ENCODE measurements around the gene PACS2. TPM values are rescaled to one million over a fixed set of nuclear protein-coding genes. Genes with fewer than 3 reads are reported as not detected.

PACS2 gene
- total RNA-seq, 1 donor from 2014 or later = 263 TPM

DNA sequence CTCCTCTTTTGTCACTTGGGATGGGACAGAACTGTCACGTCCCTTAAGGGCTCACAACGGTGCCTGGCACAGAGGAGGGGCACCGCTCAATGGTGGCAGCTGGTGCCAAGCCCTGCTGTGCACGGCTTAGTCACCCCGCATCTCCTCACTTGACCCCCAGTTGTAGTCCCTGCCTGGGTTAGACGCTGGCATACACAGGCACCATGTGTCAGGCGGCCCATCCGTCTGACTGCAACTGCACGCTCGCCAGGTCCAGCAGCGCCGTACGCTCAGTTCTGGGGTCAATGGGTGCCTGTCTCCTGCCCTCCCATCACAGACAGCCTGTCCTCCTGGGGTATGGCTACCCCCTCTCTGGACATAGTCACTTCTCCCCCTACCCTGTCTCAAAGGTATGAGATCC is 1.6 kb upstream of the PACS2 start:
- DNase-seq = no peak
- TF ChIP-seq, protein P1, sequence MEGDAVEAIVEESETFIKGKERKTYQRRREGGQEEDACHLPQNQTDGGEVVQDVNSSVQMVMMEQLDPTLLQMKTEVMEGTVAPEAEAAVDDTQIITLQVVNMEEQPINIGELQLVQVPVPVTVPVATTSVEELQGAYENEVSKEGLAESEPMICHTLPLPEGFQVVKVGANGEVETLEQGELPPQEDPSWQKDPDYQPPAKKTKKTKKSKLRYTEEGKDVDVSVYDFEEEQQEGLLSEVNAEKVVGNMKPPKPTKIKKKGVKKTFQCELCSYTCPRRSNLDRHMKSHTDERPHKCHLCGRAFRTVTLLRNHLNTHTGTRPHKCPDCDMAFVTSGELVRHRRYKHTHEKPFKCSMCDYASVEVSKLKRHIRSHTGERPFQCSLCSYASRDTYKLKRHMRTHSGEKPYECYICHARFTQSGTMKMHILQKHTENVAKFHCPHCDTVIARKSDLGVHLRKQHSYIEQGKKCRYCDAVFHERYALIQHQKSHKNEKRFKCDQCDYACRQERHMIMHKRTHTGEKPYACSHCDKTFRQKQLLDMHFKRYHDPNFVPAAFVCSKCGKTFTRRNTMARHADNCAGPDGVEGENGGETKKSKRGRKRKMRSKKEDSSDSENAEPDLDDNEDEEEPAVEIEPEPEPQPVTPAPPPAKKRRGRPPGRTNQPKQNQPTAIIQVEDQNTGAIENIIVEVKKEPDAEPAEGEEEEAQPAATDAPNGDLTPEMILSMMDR (IDR thresholded peaks at IDR 0.05; ENCODE audit: partially characterized antibody, unreplicated experiment) = no peak
- peaks cover 15% of the 10 kb centered on the region for H3K4me1 Mint-ChIP-seq (ENCODE audit: low read depth, unreplicated experiment)
- H3K27me3 Mint-ChIP-seq (ENCODE audit: unreplicated experiment) = peaks cover 10% of the 10 kb centered on the region
- peak overlapping the region; percentile 89 for H3K4me3 Mint-ChIP-seq (ENCODE audit: unreplicated experiment)
- no peaks in the 10 kb centered on the region for H3K36me3 Mint-ChIP-seq (ENCODE audit: unreplicated experiment)
- H3K27ac Mint-ChIP-seq (ENCODE audit: unreplicated experiment) = peak overlapping the region; percentile 95
- H3K9me3 Mint-ChIP-seq (ENCODE audit: unreplicated experiment) = peaks cover 5% of the 10 kb centered on the region

DNA sequence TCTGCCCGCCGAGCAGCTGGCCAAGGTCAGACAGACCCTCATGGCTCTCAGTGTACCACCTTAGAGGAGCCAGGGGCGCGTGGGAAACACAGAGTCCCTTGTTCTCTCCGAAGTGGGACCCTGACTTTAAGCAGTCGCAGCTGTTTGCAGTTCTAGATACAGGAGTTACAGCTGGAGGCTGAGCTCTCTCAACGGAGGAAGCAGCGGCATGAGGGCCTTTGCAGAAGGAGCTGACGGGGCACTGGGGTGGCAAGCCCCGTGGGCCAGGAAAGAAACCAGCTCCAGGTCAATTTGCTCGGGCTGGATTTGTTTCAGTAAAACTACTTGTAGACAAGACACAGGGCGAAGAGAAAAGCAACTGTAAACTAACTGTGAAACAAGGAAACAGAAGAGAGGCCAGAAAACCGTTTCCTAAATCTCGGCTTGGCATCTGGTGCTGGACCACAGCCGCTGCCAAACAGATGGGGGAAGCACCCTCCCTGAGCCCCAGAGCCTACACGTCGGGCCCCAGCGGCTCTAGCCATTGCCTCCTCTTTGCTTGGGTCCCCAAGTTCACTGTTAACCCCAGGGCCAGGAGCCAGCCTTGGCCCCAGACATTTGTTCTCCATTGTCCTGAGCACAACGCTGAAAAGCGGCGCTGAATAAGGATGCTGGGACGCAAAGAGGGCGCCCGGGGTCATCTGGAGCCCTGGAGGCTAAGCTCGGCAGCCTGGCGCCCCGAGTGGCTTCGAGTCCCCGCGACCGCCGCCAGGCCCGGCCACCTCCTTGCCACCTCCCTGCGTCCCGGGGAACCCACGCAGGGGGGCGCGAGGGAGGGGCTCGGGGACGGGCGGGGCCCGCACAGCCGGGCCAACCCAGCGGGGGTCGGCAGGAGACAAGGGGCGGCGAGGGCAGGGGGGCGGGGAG is 914 bp upstream of the PACS2 start:
- Mint-ChIP-seq H3K4me1 (ENCODE audit: low read depth, unreplicated experiment) (peaks cover 15% of the 10 kb centered on the region), H3K27ac (ENCODE audit: unreplicated experiment) (peak overlapping the region; percentile 95), H3K27me3 (ENCODE audit: unreplicated experiment) (peaks cover 10% of the 10 kb centered on the region), H3K9me3 (ENCODE audit: unreplicated experiment) (peaks cover 5% of the 10 kb centered on the region), H3K4me3 (ENCODE audit: unreplicated experiment) (peak overlapping the region; percentile 89), H3K36me3 (ENCODE audit: unreplicated experiment) (no peaks in the 10 kb centered on the region)
- TF ChIP-seq, protein P1 (IDR thresholded peaks at IDR 0.05; ENCODE audit: partially characterized antibody, unreplicated experiment) = no peak
- DNase-seq = peak; percentile 63

DNA sequence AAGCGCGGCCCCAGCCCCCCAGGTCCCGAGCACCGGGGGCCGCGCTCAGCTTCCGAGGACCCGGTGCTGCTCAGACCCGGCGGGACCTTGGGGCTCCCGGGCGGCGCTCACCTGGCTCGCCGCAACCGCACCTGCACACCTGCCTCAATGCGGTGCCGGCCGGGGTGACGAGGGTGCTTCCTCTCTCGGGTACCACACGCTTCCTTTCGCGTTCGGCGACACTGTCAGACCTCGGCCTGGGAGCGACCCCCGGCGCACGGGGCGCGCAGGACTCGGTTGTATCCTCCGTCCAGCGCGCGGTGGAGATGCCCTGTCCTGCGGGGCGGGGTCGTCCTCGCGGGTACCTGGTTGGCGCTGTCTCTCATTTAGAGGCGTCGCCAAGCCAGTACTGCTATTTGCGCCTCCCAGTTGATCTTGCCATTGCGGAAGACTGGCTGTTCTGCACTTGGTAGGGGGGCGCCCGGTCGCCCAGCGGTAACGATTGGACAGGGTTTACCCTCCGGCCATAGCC is 718 bp downstream of the PACS2 start:
- Mint-ChIP-seq H3K36me3 (ENCODE audit: unreplicated experiment) (no peaks in the 10 kb centered on the region), H3K4me1 (ENCODE audit: low read depth, unreplicated experiment) (peaks cover 15% of the 10 kb centered on the region)
- TF ChIP-seq, protein P1 (IDR thresholded peaks at IDR 0.05; ENCODE audit: partially characterized antibody, unreplicated experiment) = no peak

DNA sequence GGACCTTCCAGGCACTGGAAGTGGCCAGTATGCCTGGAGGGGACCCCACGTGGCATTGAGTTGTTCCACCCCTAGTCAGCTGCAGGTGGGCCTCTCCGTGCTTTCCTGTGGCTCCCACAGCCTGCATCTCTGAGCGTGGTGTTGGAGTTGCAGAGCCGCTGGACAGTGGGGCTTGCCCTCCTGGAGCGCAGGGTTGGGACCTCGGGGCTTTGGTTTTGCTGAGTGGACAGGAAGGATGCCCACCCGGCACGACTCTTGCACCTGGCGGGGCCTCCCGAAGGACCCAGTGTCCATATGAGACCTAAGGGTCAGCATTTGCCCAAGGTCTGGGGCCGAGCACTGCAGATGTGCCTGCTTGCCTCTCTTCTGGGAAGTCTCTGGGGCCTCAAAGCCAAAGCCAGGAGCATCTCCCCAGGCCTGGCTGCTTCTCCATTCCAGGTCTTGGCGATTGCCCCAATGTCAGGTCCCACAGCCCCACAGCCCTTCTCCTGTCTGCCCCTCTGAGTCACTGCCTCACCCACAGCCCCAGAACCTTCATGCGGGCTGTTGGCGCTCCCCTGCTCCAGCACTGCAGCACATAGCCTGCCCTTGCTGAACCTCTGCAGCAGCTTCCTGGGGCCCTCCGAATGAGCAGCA is 1.5 kb downstream of the PACS2 start:
- peak overlapping the region; percentile 48 for H3K27ac Mint-ChIP-seq (ENCODE audit: unreplicated experiment)
- peaks cover 10% of the 10 kb centered on the region for H3K27me3 Mint-ChIP-seq (ENCODE audit: unreplicated experiment)
- peaks cover 7% of the 10 kb centered on the region for H3K9me3 Mint-ChIP-seq (ENCODE audit: unreplicated experiment)
- peak overlapping the region; percentile 96 for H3K4me3 Mint-ChIP-seq (ENCODE audit: unreplicated experiment)
- peaks cover 15% of the 10 kb centered on the region for H3K4me1 Mint-ChIP-seq (ENCODE audit: low read depth, unreplicated experiment)
- no peaks in the 10 kb centered on the region for H3K36me3 Mint-ChIP-seq (ENCODE audit: unreplicated experiment)
- TF ChIP-seq, protein P1 (IDR thresholded peaks at IDR 0.05; ENCODE audit: partially characterized antibody, unreplicated experiment) = no peak
- DNase-seq = peak; percentile 28

More for the DNA sequence above, 718 bp downstream of the PACS2 start:
- DNase-seq = peak; percentile 65
- Mint-ChIP-seq H3K4me3 (ENCODE audit: unreplicated experiment) (peak overlapping the region; percentile 96), H3K9me3 (ENCODE audit: unreplicated experiment) (peaks cover 5% of the 10 kb centered on the region), H3K27ac (ENCODE audit: unreplicated experiment) (peak overlapping the region; percentile 48), H3K27me3 (ENCODE audit: unreplicated experiment) (peaks cover 10% of the 10 kb centered on the region)

Measured in glutamatergic neuron (in vitro differentiated cells).